Cerebellar nuclear complex (tissue), 1 donor: Measurements from ENCODE around the gene TRIM17.

ENCODE experiments used
- DNase-seq, 2 experiments: peaks; one replicate each; lab custom pipeline; 2025; lab: John Stamatoyannopoulos, UW

TRIM17 gene

DNA sequence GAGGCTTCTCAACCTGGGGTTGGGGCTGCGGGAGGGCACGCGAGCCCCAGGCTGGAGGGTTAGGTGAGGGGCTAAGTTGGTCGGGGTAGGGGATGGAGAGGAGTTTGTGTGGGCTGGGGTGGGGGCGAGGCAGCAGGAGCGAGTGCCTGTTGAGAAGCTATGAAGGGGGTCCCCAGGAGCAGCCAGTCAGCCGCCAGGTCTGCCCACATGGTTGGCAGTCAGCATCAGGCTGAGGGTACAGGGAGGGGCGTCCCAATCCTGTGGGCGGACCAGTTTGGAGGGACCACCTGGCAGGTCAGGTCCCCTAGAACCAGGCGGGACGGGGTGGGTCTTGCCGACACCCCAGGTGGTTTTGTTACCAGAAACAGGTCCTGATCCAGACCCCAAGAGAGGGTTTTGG is 400 bp upstream of the TRIM17 start:
- DNase-seq, result no peak

DNA sequence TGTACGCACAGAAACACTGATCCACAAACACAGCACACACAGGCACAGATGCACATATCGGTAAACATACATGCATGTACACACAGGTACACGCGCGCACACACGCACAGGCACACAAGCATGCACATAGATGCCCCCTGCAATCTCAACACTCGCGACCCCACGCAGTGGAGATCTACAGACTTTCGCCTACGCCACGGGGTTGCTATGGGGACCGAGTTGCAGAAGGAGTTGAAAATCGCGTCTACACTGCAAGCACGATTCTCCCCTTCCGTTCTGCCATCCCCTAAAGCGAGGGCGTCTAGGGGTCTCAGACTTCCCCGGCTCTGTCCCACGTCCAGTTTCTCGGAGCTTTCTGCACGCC is 826 bp downstream of the TRIM17 start:
- no peak for DNase-seq

DNA sequence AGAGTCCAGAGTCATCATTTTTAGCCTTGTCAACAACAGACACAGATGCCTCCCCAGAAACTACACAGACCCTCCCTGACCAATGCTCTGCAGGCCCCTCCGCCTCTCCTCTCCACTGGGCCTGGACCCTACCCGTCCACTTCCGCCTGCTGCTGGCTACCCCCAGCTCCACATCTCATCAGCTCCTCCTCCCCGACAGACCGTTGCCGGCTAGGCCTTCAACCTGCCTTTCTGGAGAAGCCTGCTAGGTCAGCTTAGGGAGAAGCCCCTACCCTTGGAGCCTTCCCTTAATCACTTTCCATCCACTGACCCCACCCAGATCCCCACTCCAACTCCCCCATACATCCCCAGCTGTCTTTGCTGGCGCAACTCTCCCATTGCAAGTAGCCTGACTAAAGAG is 1.4 kb downstream of the TRIM17 start:
- DNase-seq, result no peak

DNA sequence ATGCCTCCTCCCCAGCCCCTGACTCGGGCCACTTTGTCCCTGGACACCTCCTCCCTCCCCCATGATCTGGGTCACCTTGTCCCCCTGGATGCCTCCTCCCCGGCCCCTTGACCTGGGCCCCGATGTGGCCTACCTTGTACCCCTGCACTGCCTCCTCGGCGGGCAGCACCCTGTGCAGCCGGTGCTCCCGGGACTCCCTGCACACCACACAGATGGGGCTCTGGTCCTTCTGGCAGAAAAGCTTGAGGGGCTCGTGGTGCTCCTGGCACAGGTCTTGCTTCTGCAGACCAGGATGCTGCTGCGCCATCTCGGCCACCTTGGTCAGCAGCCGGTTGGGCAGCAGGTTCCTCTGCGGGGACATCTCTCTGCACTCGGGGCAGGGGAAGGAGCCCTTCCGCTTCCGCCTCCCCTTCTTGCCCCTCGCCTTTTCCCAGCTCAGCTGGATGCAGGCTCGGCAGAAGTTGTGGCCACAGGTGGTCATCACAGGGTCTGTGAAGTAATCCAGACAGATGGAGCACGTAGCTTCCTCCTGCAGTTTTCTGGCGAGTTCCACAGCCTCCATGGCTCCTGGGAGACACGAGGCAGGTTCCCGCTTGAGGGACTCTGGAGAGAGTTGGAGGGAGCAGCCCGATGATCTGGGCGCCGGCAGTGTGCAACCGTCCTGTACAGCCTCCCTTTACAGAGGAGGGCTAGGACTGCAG is 2.0 kb downstream of the TRIM17 start:
- DNase-seq, result peak in 1 of 2 experiments; percentile 13

DNA sequence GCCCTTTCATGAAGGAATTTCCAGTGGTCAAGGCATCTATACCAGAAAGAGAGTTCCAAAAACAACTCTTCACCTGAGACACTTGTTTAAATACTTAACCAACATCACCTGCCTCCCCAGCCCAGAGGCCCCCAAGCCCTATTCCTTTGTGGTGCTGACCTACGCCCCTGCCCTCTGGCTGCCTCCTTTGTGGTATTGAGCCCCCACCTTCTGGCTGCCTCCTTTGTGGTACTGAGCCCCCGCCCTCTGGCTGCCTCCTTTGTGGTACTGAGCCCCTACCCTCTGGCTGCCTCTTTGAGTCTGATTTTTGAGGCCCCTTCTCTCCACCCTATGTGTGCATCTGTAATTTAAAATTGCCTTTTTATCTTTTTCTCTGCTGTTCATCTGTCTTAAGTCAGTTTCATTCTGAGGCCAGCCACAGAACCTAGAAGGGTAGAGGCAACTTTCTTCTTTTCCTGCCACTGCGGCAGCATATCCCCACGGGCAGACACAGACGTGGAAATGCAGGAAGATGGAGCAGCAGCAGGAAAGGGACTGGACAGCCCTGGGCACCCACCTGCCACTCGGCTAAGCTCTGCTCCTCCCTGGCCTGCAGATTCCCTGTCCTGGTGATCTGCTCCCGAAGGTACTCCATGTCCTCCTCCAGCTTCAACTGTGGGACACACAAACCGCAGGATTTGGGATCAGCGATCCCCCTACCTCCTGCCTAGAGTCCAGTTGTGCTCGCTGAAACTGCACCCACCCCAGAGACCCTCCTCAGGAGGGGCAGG is 3.2 kb downstream of the TRIM17 start:
- DNase-seq, result no peak

DNA sequence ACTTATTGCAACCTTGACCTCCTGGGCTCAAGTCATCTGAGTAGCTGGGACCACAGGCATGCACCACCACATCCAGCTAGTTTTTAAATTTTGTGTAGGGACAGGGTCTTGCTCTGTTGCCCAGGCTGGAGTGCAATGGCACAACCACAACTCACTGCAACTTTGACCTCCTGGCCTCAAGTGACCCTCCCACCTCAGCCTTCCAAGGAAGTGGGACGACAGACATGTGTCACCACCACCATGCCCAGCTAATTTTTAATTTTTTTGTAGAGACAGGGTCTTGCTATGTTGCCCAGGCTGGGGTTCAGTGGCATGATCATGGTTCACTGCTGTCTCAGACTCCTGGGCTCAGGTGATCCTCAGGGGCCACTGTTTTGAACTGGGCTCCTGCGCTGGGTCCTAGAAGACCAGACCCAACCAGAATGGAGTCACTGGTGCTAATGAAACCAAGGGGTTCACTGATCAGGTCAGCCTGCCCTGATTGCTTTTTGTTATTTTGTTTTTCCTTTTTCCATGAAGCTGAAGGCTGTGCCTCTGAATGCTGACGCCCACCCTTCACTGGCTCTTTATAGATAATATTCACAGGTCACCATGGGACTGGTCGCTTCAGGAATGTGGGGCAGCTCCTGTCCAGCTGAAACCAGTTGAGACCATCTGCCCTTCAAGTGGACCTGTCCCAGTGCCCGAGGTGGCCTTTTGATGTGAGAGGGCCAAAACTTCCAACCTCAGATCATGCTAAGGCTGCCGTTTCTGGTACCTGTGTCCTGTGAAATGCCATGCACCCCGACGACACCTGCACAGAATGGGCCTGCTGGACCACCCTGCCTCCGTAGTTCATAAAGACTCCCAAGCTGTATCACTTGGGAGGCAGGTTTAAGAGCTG is 4.9 kb downstream of the TRIM17 start:
- DNase-seq, result no peak

DNA sequence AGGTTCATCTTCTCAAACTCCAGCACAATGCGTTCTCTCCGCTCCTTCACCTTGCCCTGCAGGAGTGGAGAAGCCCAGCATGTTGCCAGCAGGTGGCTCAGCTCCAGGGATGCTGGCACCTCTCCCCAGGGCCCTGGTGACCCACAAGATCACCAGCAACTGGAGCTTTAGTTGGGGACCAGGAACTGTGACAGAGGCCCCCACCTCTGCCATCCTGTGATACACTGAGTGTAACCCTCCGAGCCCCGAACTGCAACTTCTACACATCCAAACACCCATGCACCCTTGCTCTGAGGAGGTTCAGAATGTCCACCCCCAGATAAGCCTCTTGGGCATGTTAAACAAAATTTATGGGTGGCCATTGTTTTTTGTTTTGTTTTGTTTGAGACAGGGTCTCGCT is 5.5 kb downstream of the TRIM17 start:
- DNase-seq, result no peak

DNA sequence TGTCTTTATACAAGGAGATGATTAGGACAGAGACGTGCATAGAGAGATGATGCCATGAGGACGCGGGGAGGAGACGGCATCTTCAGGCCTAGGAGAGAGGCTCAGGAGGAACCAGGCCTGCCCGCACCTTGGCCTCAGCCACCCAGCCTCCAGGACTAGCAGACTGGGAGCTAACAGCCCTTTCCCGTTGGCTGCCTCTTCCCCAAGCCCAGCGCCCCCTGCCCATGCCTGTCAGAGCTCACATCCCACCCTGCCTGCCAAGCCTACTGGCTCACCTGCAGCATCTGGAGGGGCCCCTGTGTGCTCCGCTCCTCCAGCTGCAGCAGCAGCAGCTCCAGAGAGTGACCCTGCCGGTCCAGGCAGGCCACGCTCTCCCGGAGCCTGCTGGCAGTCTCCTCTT is 6.0 kb downstream of the TRIM17 start:
- DNase-seq, result no peak

DNA sequence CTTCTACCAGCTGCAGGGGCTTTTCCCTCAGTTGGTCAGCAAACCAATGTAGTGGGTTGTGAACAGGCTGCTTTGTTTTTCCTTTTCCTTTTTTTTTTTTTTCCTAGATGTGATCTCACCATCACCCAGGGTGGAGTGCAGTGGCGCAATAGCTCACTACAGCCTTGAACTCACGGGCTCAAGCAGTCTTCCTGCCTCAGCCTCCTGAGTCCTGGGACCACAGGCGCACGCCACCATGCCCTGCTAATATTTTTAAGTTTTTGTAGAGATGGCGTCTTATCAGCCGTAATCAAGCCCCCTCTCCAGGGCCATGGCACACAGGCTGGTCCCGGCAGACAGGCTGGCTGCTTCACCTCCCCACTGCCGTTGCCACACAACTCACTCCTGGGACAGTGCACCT is 6.6 kb downstream of the TRIM17 start:
- DNase-seq, result no peak

DNA sequence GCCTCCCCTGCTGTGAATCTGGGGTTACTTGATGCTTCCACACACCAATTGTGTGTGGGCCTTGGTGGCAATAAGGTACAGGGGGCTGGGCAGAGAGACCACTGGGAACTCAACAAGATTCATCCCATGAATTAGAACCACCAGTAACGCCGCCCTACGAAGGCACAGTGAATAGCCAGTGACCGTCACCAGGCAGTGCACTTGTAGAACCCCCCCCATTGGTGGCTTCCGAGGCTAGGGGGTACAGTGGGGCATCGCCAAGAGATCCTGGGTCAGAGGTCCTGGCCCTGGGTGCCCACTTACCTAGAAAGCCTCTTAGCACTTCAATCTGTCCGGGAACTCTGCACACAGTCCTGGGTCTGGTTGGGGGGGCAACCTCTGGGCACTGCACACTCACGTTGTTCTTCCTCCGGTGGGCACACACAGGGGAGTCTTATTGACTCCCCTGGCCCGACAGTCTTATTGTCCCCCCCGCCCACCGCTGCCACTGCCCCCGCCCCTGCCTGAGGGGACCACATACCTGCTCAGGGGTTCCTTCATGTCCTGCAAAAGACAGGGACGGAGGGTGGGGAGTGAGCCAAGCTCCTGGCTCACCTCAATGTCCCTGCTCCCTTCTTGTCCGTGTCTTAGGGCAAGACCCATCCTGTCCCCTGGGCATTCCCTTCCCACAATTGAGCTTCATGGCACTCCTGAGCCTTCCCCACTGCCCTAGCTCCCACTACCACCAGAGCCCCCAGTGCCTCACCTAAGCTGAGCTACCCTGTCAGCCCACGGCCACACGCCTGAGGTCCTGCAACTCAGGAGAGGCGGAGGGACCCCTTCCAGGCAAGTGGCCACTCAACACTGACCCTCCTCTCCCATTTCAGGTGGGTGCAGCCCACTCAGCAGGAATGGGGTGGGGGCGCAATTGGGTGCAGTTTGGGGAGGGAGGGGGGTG is 7.5 kb downstream of the TRIM17 start:
- no peak for DNase-seq

DNA sequence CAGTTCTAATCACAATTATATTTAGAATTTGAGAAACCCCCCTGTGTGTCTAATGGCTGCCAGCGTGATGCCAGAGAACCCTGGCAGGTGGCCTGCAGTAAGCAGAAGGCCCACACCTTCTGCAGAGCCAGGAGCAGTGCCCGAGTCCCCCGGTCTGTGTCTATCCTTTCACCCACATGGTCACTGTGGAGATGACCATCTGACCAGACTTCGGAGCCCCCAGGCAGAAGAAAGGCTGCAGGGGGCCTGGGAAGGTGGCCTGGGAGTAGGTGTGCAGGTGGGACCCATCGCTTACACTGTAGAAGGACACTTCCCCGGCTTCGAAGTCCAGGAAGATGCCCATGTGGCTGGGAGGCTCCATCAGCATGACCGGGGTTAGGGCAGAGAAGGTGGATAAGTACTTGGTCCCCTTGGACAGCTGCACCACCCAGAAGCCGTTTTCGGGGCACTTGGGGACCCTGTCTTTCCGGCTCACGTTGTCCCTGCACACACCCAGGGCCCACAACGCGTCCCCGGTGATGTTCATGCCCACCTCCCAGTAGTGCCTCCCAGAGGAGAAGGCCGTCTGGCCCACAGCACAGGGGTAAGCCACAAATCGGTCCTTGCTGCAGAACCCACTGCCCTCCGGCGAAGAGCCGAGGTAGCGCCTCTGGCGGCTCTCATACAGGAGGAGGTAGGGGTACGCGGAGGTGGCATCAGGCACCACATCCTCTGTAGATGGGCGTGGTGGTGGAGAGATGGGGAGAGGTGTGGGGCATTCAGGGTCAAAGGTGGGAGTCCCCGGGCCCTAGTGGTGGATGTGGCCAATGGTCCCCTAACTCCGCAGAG is 8.4 kb downstream of the TRIM17 start:
- no peak for DNase-seq

DNA sequence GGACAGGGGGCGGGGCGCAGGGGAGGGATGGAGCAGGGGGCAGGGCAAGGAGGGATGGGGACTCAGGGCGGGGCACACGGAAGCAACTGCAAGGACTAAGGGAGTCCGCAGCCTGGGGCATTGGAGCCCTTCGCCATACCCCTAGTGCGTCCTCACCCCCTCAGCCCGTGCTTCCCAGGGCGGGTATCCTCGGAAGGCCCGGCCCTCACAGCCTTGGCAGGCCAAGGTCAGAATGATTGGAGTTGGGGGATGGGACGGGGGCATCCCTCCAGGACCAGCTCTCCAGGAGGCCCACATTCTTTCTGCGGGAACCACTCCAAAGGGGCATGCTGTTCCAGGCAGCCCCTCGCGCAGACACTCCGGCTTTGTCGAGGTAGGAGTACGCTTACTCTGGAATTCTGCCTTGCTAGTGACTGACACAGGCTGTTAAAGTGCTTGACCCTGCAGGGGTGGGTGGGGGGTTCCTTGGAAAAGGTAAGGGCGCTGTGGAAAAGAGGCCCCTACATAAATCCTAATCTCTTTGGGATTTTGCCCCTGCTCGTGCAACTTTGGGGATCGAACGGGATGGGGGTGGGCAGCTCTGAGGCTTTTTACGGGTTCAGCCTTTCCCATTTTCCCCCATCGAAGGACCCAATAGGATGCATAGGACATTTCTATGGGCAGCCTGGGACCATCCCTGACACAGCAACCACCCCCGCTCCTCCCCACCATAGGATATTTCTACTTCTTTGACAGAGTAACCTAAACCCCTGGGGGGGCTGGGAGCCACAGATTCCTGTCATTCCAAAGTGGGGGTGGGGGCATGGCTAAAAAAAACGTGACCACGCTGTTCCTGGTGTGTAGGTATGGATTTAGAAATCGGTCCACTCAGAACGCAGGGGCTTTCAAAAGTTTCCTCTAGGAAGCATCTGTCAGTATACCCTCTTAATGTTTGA is 9.3 kb downstream of the TRIM17 start:
- no peak for DNase-seq

DNA sequence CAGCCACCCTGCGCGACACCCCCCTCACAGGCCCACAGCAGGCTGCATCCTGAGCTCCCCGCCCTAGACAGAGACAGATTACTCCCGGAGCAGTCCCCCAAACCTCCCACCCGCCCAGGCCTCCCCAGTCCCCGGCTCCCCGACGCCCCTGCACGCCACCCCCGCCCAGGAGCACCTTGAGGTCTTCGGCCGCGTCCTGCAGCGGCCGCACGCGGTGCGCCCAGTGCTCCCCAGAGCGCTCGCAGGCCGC is 10.8 kb downstream of the TRIM17 start:
- DNase-seq, result no peak

DNA sequence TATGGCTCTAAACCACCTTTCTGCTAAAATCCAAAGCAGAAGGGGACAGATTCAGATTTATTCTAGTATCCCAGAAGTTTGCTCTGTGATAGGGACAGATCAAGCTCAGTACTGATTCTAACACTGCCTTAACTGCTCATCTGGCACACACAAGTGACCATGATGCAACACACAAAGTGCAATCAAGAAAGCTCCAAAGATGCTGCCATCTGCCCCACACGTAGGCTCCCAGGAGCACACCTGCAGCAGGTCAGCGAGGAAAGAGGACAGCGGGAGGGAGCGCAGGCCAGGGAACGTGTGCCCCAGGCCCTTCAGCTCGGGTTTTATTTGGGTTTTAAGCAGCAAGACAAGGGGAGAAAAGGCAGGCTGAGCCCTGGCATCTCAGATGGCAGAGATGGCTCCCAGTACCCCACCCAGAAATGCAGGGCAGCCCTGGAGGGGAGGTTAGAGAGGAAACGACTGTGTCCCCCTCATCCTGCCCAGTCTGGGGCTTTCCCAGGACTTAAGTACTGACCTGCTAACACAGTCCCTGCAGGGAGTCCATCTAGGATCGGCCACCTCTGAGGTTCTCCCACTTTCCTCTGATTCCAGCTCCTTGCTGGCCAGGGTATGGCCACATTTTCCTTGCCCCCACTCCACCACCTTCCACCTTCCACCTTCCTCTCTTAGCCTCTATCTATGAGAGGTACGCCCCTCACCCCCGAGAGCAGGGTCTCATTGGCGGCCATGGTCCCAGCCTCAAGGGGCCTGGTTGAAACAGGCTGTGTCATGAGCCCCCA is 11.3 kb downstream of the TRIM17 start:
- no peak for DNase-seq

DNA sequence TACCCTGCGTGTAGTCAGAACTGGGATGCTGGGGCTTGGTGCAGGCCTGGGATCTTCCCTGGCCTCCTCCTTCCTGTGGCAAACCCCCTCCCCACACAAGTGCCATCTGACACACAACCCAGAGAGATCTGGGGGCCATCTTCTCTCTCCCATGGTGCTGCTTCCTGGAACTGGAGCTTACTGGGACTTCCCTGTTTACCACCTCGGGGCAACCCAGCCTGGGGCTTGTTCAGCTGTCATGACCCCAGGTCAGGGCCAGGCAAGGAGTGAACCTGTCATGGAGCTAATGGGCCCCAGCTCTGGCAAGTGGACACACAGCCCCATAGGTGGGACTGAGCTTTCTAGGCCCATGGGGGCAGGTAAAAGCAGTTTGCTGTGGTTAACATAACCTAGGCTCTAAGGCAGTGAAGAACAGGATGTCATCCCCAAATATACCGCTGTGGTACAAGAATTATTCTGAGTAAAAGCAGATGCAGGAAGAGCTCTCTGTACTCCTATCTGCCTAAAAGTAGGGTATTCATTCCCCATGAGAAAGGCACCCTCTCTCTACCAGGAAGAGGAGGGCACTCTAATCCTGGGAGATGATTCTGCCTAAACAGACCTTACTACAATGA is 12.4 kb downstream of the TRIM17 start:
- DNase-seq, result no peak

DNA sequence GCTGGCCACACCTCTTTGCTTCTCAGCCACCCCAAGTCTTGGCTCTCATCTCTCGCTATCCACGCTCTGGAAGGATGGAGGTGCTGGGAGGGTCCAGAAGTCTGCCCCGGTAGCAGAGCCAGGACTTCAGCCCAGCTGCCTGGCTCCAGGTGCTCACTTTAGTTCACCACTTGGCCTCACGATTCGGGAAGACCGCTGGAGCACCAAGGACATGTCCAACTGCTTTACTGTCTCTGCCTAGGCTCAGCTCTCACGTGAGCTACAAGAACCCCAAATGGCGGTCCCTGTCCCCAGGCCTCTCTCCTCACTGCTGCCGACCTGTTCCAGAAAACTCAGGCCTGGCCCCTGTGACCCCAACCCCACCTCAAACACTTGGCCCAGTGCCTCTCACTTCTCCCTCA is 13.4 kb downstream of the TRIM17 start:
- DNase-seq, result no peak

DNA sequence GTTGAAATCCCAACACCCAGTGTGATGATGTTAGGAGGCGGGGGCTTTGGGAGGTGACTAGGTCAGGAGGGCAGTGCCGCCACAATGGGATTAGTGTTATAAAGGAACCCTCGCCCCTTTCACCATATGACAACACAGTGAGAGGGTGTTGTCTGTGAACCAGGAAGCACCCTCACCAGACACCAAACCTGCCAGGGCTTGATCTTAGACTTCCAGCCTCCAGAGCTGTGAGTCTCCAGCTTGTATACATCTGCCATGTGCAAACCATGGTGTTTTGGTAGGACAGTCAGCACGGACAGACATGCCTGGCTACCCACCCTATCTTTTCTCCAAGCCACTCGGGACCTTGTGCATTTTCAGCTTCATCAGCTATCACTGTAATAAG is 14.0 kb downstream of the TRIM17 start:
- DNase-seq, result no peak

DNA sequence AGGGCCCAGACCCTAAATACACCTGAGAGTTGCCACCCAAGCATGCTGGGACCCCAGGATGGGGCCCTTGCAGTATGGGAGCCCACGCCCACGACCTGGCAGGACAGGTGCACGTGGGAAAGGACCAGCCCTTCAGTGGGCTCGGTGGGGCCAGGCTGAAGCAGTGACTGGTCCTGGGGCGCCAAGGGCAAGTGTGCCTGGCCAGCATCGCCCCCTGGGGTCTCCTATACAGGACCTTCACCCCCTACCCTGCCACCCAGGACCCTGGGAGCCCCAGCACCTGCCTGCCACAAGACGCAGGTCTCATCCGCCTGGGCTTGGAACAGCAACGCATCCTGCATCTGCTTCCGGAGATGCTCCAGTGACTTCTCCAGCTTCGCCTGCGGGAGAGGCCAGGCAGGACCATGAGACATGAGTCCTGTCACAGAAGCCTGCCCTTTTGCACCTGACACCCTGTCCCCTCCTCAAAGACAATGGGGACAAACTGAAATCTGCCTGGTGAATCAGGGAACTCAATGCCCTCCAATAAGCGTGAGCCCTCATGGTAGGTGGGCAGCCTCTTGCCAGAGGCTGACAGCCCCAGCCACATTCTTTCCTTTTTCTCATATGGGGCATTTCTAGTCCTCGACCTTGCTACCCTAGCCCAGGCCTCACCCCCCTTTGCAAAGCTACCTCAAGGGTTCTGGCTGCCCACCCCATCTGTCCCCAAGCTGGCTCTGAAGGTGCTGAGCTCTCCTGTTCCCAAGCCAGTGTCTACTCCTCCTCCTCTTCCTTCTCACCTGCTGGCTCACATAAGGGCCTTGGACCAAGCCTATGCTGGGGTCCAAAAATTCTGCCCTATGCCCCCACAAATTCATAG is 14.7 kb downstream of the TRIM17 start:
- no peak for DNase-seq
